NCI-H345 treated with DMSO at 0.1 percent for 48 hours (cell line): ENCODE measurements around the gene APOBEC2.

Experiments
- DNase-seq: peaks from one replicate; lab custom pipeline; 2025; ENCODE audit not compliant: unreplicated experiment; lab: John Stamatoyannopoulos, UW

Gene APOBEC2

GRCh38 chr6:41058783-41059181, 5.8 kb downstream of the APOBEC2 start:
- no peak for DNase-seq

DNA sequence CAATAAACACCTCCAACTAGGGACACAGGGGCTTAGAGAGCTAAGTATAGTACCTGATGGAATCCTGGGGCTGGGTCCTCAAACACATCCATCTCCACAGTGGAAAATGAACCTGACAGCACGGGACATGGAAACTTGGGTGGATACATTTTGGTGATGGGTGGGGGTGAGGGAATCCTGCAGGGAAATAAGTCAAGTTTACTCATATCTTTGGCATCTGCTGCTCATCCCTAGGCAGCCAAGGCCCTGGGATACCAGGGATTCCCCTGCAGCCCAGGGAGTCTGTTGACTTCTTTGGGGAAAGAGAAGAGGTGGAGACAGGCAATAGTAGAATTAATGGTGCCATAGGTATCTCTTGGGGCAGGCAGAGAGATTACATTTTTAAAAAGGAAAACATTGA, 6.6 kb downstream of the APOBEC2 start:
- no peak for DNase-seq

- DNase-seq: no peak
Observed at GRCh38 chr6:41061196-41061726, 8.3 kb downstream of the APOBEC2 start.

DNA sequence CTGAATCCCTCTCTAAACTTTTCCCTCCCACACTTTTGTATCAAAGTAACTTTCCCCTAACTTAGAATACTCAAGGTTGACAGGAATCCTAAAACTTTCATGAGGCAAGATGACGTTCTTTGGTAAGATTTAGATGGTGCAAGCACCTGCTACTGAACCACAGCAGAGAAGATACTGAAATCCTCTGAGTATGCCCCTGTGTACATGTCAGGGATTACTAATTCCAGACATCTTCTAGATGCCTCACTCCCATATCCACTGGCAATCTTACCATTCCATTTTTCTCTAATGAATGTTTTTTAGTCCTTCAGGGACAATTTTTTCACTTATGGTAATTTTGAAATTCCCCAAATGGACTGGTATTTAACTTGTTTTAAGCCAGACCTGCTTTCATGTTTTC, 9.1 kb downstream of the APOBEC2 start:
- no peak for DNase-seq

DNA sequence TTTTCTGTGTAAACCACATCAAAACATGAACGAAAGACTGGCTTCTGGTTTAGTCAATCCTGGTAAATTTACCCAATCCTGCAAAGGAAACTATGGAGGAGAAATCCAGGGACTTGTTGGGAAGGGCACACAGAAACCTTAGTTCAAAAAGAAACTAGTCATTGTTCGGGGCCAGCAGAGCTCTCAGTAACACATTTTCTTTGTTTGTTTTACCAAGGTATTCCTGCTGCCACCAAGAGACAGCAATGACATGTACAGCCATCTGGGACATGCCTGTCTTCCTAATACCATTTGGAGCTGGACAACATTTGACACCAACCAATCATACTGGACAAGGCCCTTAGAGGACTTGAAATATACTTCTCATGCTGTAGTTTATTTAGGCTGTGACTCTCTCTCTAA, 10.9 kb downstream of the APOBEC2 start:
- DNase-seq: no peak

DNA sequence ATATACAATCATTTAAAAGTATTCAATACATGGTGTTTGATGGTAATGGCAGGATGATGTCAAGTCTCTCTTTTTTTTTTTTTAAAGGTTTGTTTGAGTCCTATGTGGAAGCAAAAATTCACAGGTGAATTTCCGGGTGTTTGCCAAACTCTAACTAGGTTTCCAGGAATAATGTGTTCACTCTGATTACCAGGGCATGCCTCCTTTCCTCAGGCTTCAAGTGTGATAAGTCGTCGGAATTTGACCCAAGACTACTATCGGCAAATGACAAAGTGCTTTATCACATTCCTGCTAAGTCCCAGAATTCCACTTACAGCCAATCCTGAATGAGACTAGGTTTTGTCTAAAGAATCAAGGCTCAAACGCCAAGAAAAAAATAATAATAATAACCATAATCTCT, 11.8 kb downstream of the APOBEC2 start:
- no peak for DNase-seq

DNA sequence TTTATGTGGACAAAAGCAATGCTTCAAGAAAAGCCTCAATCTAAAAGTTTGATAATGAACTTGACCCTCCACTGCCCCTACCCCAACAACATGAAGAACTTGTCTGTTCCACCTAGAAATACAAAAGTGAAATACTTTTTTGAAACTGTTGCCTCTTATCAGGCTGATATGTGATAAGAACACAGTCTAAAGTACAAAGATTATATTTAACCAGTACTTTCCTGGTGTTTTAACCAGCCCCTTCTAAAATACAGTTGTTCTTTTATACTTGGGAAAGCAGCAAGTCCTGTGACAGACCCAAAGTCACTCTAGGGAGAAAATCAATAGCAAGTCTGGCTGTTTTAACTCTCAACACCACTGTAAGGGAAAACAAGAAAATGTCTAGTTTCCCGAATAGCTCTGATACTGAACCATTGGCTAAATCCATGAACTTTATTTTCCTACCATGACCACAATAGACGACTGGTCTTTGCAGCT, 12.6 kb downstream of the APOBEC2 start:
- no peak for DNase-seq

DNA sequence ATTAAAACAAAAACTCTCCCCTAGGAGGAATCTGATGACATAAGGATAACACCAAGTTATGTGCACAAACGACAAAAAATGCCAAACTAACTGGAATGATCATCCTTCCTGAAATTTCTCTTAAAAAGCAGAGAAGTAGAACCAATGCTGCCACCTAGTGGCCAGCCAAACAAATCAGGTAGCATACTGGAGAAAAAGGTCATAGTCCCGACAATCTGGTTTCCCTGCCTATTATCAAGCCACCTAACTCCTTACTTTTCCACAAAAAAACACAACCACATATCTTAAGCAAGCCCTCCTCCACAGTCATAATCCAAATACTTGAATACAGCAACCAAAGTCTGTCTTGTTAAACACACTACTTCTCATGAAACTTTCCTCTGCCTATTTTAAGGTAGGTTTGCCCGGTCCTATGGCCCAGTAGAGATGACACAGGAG, 13.9 kb downstream of the APOBEC2 start:
- peak; percentile 42 for DNase-seq

DNA sequence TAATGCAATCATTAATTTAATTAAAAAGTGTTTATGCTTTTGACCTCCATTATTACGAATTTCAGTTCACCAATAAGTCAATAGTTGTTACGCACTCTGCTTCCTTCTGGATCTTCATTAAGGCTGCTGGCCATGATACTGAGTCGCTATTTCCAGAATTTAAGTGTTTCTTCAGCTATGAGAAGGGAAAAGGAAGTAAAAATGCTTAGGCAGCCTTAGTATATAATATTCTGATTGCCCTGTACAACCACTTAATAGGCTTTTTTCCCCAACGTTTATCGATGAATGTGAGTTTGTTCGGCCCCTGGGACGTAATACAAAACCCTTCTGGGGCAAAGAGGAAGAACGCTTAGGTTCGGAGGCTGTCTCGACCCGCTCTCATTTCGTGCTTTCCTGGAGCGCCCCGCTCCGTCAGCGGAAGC, 18.5 kb downstream of the APOBEC2 start:
- no peak for DNase-seq

DNA sequence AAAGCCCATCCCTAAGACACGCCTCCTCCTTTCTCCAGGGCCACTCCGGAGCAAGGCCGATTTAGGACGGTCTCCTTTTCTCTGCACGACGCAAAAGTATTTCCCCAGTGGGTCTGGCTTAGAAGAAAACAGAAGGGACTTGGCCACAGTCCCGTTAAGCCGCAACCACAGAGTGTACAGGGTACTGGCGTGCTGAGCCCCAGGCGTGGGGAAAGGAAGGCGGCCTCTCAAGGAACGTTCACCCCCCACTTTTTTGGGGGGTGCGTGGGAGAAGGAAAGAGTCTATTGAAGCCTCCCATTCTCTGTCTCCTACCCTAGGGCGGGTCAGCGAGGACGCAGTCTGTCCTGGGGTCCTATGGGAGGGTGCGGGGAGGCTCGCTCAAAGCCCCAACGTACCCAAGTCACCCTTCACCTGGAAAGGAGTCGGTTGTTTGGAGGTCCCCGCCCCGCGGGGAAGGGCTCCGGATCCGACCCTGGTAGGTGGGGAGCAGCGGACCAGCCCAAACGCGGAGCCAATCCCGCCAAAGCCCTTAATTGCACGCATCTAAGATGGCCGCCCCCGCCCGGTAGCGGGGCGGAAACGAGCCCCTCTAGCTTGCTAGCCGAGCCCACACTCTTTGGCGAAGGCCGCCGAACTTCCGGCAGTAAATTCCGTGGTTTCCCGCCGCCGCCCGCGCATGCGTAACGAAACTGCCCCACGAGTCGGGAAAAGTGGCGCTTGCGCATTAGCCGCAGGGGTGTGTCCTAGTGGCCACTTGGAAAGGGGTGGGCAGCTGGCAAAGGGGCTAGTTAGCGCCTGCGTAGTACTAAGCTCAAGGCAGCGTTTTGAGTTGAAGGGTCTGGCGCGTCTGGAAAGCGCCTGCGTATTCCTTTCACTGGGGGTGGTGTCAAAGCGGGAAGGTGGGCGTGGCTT, 19.2 kb downstream of the APOBEC2 start, which contains the start of gene OARD1:
TSS of gene OARD1 (minus strand) at position 434 of the 913 bp plus-strand sequence. CDS start 722 bp downstream, outside the sequence.
- DNase-seq: peak; percentile 99

- no peak for DNase-seq
Observed at GRCh38 chr6:41072836-41073202, 19.8 kb downstream of the APOBEC2 start, which contains the start of gene NFYA. Gene NFYA (plus strand): TSS chr6:41072974. CDS start chr6:41079090, 6,116 bp downstream.

DNA sequence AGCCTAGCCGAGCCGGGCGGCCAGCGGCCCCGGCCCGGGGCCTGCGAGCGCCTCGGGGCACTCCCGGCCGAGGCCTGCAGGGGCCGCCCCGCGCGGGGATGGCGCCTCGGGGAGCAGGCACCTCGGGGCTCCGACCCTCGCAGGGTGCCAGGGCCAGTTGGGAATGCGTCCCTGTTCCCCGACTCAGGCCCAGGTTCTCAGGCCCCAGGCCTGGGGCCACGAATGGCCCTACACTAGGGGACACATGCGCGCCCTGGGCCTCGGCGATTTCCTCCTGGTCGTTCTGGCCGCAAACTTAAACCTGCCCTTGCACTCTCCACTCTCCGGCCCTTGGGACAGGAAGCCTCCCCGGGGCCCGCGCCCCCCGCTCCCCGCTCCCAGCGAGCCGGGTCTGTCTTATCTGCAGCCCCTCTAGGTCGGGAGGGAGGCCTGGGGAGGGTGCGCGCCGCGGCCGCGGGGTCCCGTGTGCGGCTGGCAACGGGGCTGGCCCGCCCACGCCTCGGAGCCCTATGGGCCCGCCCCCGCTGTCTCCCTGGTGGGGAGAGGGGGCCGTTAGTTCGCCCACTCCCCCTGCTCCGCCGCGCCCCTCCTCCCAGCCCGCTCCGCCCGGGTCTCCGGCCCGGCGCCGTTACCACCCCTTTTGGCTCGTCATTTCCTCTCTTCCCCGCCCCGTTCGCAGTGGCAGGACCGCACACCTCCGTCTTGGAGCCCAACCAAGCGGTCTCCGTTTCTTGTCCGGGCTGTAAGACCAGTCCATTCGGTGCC, 20.4 kb downstream of the APOBEC2 start:
- peak; percentile 32 for DNase-seq

DNA sequence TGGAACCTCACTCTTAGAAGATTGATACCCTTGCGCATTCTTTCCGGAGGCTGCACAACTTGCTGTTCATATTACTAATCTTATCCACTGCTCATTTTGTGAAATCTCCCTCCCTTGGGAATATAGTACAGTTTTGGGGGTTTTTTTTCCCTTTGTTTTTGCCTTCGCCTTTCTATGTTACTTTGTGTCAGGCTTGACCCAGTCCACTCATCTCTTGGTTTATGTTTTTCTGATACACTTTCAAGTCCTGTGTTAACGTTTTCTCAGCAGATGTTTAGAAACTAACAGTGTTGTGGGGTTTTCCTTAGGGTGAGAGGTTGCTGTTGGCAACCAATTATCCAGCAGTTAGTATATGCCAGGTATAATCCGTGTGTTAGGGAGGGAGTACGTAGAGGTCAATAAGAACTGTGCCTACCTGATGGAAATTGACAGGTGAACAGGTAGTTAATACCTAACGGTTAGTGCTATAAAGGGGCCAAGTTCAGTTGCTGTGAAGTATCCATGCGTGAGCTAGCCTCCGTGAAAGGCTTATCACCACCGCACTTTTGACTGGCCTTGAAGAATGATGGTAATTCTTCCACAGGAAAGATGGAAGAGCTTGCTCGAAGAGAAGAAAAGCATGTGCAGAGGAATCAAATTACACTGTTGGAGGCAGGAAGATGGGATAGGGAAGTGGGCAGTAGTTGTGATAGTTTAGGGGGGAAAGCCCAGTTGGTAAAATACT, 21.1 kb downstream of the APOBEC2 start:
- DNase-seq: no peak

- no peak for DNase-seq
Observed at GRCh38 chr6:41074692-41075436, 21.9 kb downstream of the APOBEC2 start.

DNA sequence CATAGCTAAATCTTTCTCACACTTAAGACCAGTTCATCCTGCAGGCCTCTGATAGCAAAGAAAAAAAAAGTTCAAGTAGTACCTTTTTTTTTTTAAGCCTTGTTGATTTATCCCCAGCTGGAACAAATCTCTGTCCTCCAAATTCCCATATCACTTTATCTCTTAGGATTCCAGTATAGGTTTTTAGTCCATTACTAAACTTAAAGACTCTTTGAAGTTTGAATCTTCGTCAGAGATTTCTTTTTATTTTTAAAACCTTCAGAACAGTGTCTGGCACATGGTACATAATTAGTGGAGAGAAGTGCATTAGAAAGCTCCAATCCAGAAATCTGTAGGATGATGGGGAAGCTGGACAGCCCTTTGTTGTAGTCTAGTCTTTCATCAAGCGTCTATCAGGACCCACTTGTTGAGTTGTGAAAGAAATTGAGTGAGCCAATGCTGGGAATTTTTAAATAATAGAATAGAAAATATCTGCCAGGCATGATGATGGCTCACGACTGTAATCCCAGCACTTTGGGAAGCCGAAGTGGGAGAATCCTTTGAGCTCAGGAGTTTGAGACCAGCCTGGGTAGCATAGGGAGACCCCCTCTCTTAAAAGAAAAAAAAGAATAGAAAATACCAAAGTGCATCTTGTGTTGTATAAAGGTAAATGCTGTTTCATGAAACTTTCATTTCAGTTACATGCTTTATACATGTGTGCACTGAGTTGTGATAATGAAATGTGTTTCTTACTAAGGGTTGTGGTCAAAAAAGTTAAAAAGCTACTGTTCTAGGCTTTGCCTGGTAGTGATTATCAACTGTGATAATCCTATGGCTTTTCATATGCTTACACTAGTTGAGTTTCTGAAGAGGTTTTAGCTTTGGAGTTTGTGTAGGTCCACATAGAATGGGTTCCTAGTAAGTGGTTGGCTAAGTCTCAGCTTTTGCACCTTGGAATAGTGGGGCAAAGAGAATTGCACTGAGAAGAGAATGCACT, 22.9 kb downstream of the APOBEC2 start:
- no peak for DNase-seq

- DNase-seq: no peak
Observed at GRCh38 chr6:41077536-41077935, 24.5 kb downstream of the APOBEC2 start.

DNA sequence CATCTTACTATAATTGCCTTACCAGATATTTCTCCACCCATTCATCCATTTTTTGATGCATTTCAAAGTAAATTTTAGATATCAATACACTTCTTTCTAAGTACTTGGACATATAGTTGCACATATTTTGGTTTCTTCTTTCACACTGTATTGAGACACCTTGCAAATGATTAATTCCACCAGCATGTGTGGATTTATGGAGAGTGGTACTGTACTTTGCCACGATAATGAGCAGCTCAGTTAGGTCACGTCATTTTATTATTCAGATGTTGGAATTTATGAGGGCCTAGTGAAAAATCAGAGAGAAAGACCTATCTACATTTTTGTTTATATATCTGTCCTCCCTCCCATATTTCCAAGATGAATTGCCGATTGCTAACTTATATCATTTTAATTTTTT, 25.1 kb downstream of the APOBEC2 start:
- no peak for DNase-seq

- DNase-seq: no peak
Observed at GRCh38 chr6:41079080-41079479, 26.1 kb downstream of the APOBEC2 start.

DNA sequence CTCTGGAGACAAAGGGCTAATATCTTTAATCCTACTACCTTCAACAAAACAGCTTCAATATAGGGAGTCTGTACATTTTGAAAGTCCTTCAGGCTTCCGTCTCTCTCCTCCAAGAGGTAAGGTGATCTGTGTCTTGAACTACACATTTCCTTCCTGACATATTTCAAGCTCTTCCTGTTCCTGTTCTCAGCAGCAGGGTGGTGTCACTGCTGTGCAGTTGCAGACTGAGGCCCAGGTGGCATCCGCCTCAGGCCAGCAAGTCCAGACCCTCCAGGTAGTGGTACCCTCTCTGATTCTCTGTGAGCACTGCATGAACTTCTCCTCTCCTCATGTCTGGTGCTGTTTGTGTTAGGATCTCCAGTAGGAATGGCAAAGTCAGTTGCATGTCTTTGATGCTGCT, 27.6 kb downstream of the APOBEC2 start:
- no peak for DNase-seq
